Tibial nerve (tissue), 4 donors: ENCODE data around the gene CCDC120.

Experiments used
- CTCF ChIP-seq, 5 experiments: fragments of 200-600 bp in 3 of 5; fragments of 450-650 bp in 2 of 5; sonication (generic) in 3 of 5; IDR thresholded peaks; one replicate each; pipeline ENCODE4 v1.5.1; 2016 to 2019; ENCODE audit warnings: antibody characterized with exemption in 5 of 5, mild to moderate bottlenecking in 3 of 5, moderate library complexity in 2 of 5
- EP300 ChIP-seq, 2 donors: sonication (generic); formaldehyde crosslinking; IDR thresholded peaks; one replicate each; pipeline ENCODE4 v1.6.1; 2017; ENCODE audit warnings: antibody characterized with exemption in 2 of 2, mild to moderate bottlenecking in 1 of 2
- POLR2A ChIP-seq, 2 donors: fragments of 450-650 bp; IDR thresholded peaks; one replicate each; pipeline ENCODE4 v1.6.1; 2017; ENCODE audit warnings: antibody characterized with exemption in 2 of 2, mild to moderate bottlenecking in 2 of 2, moderate library complexity in 2 of 2

GRCh38 chrX:49116076-49116475 lies 57.3 kb downstream of the CCDC120 start:
- TF ChIP-seq CTCF (IDR thresholded peaks at IDR 0.05) (no peak), POLR2A (IDR thresholded peaks at IDR 0.05) (no peak), EP300 (IDR thresholded peaks at IDR 0.05) (no peak)
